SW480 (cell line): Measurements from ENCODE around the gene SCD5.

Experiments used
- DNase-seq: peaks from one replicate; pipeline ENCODE4 v3.0.0-alpha.2; 2016; ENCODE audit warnings: low spot score

The SCD5 gene

GRCh38 chr4:82726596-82726995 lies 72.0 kb downstream of the SCD5 start:
- DNase-seq: no peak

- DNase-seq: peak; percentile 36
These were observed 76.7 kb downstream of the SCD5 start for GRCh38 chr4:82721819-82722423.

GRCh38 chr4:82718162-82718940 lies 80.2 kb downstream of the SCD5 start:
- DNase-seq: no peak

DNA sequence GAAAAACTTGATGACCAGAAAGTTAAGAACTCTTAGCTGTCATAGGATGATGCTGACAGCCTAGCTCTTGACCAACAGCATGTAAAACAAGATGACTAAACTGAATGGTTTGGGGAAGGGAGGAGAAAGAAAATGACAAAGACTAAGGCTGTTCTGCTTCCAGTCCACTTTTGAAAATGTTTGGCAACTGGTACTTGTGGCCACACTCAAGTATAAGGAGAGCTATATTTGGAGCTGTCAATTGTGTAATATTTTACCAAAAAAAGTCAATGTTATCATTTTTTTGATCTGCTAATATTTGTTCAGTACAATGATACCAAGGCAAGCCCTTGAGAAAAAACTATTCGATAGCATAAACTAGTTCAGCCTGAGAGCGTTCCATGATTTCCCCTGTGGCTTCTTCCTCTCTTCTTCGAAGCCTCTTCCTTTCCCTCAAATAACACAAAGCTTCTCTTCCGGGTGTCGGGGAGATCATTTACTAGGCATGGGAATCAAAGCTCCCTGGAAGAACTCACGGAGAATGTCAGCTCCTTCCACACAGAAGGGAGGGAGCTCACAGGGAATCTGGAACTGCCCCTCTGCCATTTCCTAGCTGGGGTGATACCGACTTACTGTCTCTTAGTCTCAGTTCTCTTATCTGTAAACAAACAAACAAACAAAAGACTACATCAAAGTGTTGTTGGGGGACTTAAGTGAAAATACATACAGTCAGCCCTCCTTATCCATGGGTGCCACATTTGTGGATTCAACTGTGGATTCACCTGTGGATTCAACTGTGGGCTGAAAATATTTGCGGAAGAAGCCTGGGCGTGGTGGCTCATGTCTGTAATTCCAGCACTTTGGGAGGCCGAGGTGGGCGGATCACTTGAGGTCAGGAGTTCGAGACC lies 82.6 kb downstream of the SCD5 start:
- no peak for DNase-seq

- DNase-seq: no peak
These were observed 84.7 kb downstream of the SCD5 start for GRCh38 chr4:82713856-82714255.

GRCh38 chr4:82712561-82712960 lies 86.0 kb downstream of the SCD5 start:
- DNase-seq: no peak

DNA sequence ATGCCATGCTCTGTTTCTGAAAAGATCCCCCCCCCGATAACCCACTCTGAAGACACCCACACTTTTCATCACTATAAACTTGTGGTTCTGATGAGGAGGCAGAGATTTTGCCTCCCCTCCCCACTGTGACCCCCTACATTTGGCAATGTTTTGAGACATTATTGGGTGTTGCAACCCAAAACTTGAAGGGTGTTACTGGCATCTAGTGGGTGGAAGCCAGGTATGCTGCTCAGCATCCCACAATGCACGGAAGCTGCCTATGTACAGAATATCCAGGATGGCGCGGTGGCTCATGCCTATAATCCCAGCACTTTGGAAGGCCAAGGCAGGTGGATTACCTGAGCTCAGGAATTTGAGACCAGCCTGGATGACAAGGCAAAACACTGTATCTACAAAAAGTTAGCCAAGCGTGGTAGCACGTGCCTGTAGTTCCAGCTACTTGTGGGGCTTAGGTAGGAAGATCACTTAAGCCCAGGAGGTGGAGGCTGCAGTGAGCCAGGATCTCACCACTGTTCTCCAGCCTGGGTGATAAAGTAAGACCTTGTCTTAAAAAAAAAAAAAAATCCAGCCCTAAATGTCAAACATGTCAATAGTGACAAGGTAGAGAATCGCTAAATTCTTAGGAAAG lies 87.3 kb downstream of the SCD5 start:
- peak; percentile 8 for DNase-seq

GRCh38 chr4:82710197-82710929 lies 88.2 kb downstream of the SCD5 start:
- DNase-seq: peak; percentile 46

DNA sequence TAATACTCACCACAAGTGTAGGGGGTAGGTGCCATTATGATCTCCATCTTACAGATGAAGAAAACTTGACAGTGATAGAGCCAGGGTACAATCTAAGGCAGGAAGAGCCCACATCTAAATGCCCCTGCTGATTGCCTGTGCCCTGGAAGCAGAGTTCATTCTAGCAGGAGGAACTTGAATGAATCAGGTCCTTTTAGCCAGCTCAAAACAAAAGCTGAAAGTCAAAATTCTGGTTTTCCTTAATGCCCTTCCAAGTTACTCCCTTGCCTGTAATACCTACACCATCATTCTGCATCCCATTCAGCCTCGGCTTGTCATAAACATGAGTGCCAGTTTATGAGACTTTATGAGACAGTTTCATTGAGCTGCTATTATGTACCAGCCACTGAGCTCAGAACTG lies 89.6 kb downstream of the SCD5 start:
- DNase-seq: no peak

DNA sequence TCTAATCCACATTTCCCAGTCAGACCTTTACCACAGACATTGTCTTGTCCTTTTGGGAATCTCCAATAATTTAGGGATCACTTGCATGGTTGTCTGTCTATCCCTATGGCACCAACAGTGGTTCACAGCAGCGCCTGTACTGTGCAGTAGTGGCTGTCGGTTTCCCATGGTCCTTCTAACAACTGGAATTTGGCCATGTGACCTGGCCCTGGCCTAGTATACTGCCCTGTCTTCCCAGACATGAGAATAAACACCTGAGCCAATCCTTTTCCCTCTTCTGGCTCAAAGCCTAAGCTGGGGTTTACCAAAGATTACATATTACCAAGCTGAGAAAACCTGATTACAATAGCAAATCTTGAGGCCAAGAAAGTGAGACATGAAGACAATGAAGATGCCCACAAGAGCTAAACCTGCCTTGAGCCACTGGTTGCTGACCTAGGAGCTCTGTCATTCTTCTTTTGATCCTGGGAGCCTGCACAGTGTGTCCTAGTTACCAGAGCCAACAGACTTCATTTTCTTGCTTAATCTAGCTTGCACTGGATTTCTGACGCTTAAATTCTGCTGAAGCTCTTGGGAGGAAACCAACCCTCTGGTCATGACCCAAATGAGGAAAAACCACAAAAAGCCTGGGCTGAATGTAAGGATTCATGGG lies 92.1 kb downstream of the SCD5 start:
- DNase-seq: no peak

DNA sequence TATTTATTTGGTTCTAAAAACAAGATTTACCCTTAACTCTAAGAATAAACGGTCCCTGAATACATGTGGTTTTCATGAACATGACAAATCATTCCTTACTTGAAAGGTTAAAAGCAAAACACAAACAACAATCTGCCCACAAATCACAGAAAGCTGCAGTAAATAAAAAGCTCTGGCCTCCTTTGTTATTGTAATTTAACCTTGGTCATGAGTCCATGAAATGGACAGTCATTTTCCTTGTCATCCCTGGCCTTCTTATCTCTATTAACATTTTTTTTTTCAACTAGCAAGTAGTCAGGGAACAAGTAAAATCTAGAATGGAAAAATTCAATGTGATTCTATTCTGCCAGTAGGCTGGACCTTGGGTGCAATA lies 92.7 kb downstream of the SCD5 start:
- no peak for DNase-seq

DNA sequence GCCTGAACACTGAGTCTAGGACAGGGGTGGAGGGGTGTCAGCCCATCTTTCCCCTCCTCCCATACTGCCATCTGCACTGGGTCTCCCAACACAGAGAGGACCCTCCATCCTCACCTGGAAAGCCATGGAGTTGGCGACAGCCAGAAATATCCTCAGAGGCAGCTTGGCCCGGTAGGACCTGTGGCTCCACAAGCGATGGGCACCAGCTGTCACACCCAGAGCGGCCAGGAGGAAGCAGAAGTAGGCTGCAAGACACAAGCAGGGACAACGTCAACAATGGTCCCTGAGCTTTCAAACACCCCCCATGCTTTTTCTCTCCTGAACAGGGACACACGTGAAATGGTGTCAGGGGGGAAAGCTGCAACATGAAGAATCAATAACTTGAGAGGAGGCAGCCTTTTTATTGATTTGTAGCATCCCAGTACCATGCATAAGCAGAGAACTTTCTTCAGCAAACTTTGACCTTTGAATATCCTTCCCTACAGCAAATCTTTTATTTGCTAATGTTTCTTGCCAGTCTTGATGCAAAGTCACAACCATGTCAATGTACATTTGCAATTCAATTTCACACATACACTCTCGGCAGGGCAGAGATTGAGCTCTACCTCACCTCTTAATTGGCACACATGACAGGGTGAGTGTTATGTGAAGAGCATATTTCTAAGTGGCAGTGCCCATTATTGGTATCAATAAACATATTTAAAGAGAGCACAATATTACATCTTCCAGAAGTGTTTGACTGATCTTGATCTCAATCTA lies 93.2 kb downstream of the SCD5 start:
- DNase-seq: no peak

DNA sequence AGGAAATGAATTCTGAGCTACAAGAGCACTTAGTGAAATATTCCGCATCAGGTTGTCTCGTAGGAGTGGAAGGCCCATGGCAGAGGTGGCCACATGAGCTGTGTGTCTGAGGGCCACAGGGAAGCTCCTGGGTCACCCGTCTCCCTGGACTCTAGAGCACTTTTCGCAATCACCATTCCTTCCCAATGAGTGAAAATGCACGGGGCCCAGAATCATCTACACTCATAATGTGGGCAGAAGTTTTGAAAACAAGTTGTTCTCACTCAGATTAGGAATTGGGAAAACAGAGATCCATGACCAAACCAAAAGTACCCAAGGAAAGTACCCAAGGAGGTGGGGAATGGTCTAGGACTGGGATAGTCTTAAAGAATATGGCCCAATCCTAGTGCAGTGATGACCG lies 94.4 kb downstream of the SCD5 start:
- no peak for DNase-seq

DNA sequence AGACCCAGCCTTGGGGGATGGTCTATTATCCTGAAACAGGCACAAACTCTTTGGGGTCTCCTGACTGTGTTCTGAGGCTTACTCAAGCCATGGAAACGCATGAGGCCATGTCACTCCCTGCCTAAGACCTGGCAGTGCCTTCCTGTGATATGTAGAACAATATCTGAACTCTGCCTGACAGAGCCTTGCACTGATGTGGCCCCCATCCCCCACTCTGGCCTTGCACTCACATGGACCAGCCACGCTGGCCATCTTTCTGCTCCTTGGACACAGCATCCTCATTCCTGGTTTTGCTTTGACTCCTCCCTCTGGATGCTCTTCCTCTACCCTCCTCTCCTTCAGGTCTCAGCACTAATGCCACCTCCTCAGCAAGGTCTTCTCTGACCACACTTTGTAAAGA lies 100.2 kb downstream of the SCD5 start:
- DNase-seq: no peak

DNA sequence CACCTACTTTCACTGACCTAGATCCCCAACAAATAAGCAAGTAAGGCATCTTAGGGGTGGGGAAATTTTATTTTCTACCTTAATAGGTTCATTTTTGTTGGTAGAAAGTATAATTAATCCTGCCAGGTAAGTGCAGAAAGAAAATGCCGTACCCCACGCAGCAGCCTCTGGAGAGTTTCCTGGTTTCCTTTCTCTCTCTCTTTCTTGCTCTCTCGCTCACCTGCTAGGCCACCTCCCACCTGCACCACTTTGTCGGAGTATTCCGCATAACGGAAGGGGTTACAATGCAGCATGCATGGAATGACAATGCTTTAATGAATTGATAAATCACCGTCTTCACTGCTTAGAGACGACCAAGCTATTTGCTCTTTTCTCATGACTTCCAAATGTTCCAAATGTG lies 101.0 kb downstream of the SCD5 start:
- DNase-seq: no peak

DNA sequence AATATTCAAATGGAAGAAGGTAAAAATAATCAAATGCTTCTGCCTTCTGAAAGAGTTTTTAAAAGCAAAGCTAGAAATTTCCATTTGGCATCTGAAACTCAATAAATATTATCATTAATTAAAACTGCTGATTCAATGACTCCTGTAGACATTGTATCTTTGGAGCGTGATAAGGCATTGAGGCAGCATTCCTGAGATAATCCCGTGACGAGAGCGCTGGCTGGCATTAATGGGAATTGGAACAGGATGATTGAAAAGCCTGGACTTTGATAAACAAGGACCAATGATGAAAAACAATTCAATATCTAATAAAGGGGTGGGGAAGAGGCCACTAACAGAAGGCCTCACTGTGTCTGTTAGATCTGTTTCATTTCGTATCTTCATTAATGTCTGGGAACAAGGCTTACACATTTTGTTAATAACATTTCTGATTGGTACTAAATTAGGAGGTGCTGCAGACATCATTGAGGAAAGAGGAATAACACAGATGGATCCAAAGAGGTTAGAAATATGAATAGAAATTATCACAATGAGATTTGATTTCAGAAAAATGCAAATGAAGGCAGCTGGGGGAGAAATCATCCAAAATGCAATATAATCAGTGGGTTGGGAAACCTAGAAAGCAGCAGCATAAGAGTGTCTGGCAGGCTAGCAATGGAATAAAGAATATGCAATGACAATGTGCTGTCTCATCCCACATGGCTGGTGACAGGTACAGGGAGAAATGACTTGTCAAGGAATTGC lies 102.3 kb downstream of the SCD5 start:
- DNase-seq: no peak

GRCh38 chr4:82694892-82695291 lies 103.7 kb downstream of the SCD5 start:
- DNase-seq: no peak

GRCh38 chr4:82694046-82694445 lies 104.5 kb downstream of the SCD5 start:
- no peak for DNase-seq

DNA sequence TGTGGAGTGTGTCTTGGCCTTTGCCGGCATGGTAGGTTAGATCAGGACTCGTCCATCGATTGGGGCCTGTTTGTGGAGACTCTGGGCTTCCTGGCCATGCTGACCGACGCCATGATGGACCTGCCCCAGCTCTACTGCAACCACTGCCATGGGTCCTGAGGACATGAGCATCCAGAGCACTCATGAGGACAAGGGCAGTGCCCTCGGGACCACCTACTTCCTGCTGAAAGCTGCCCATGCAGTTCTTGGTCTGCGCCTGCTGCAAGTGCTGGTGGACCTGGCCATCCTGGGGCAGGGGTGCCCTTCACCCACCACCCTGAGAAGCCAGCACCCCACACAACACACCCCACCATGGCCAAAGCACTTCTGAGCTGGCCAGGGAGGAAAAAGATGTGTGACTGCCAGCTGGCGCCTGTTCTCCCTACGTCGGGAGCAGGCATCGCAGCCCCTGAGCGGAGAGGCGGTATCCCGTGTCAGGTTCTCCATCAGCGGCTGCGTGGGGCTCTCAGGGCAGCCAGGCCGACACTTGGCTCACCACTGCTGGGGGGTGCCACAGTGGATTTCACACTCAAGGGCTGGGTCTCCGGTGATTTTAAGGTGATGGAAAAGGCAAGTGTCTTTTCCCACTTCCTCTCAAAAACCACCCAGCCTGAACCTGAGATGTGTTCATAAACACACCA lies 106.4 kb downstream of the SCD5 start:
- DNase-seq: no peak
